ENCODE results near the gene THSD7A. TPM values are rescaled to one million over a fixed set of nuclear protein-coding genes. Genes with fewer than 3 reads are reported as not detected.

THSD7A gene
- polyA plus RNA-seq, 1 donor from 2014 or later, result 18.5 TPM

DNA sequence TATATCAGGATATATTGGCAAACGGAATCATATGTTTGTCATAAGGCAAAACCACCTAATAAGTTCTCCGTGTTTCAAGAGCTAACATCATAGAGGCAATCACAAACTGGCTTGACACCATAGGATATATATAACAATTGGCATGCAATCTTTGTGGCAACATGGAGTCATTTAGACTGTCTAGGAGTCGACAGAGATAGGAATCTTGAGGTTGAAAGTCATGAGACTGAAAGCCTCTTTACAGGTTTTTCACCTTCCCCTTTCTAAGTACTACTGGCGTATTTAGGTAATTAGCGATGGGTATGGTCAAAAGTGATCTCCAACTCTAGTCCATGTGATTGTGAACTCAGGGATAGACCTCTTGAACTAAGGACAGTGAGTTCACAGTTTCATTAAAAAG lies 63.7 kb downstream of the THSD7A start:
- Histone ChIP-seq H4K20me1 (ENCODE audit: insufficient read depth) (no peaks in the 10 kb centered on the region), H2AFZ (ENCODE audit: low read depth, low read length) (no peak overlapping the region), H3K9me3 (ENCODE audit: low read length) (no peaks in the 10 kb centered on the region), H3K4me2 (ENCODE audit: low read length) (no peak overlapping the region), H3K36me3 (ENCODE audit: insufficient read depth, low read length) (no peaks in the 10 kb centered on the region), H3K4me3 (ENCODE audit: low read length) (no peak overlapping the region), H3K79me2 (replicated peaks; ENCODE audit: insufficient read depth, low read length) (no peaks in the 10 kb centered on the region), H3K9me2 (ENCODE audit: insufficient read depth, low read length) (no peaks in the 10 kb centered on the region), H3F3A (ENCODE audit: insufficient read depth, low read length, poor library complexity, severe bottlenecking) (no peaks in the 10 kb centered on the region), H3K9ac (ENCODE audit: low read length) (no peak overlapping the region), H3K27ac (ENCODE audit: low read length) (no peak overlapping the region), H3K27me3 (ENCODE audit: insufficient read depth, low read depth, low read length) (no peaks in the 10 kb centered on the region)
- TF ChIP-seq EZH2 (IDR thresholded peaks at IDR 0.05; ENCODE audit: borderline replicate concordance, insufficient read depth, low read length, poor library complexity, severe bottlenecking), result no peak
- TF ChIP-seq, protein P1, sequence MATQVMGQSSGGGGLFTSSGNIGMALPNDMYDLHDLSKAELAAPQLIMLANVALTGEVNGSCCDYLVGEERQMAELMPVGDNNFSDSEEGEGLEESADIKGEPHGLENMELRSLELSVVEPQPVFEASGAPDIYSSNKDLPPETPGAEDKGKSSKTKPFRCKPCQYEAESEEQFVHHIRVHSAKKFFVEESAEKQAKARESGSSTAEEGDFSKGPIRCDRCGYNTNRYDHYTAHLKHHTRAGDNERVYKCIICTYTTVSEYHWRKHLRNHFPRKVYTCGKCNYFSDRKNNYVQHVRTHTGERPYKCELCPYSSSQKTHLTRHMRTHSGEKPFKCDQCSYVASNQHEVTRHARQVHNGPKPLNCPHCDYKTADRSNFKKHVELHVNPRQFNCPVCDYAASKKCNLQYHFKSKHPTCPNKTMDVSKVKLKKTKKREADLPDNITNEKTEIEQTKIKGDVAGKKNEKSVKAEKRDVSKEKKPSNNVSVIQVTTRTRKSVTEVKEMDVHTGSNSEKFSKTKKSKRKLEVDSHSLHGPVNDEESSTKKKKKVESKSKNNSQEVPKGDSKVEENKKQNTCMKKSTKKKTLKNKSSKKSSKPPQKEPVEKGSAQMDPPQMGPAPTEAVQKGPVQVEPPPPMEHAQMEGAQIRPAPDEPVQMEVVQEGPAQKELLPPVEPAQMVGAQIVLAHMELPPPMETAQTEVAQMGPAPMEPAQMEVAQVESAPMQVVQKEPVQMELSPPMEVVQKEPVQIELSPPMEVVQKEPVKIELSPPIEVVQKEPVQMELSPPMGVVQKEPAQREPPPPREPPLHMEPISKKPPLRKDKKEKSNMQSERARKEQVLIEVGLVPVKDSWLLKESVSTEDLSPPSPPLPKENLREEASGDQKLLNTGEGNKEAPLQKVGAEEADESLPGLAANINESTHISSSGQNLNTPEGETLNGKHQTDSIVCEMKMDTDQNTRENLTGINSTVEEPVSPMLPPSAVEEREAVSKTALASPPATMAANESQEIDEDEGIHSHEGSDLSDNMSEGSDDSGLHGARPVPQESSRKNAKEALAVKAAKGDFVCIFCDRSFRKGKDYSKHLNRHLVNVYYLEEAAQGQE (IDR thresholded peaks at IDR 0.05; ENCODE audit: borderline replicate concordance), result no peak
- no peak for TF ChIP-seq MXI1 (conservative IDR thresholded peaks at IDR 0.05; ENCODE audit: poor library complexity, severe bottlenecking)
- no peak for TF ChIP-seq RAD21 (conservative IDR thresholded peaks at IDR 0.05)
- TF ChIP-seq EP300 (conservative IDR thresholded peaks at IDR 0.05; ENCODE audit: poor library complexity, severe bottlenecking), result no peak
- no peak for TF ChIP-seq SMC3 (conservative IDR thresholded peaks at IDR 0.05; ENCODE audit: poor library complexity)
- no peak for TF ChIP-seq POLR2AphosphoS5 (IDR thresholded peaks at IDR 0.05)
- TF ChIP-seq, protein P2, sequence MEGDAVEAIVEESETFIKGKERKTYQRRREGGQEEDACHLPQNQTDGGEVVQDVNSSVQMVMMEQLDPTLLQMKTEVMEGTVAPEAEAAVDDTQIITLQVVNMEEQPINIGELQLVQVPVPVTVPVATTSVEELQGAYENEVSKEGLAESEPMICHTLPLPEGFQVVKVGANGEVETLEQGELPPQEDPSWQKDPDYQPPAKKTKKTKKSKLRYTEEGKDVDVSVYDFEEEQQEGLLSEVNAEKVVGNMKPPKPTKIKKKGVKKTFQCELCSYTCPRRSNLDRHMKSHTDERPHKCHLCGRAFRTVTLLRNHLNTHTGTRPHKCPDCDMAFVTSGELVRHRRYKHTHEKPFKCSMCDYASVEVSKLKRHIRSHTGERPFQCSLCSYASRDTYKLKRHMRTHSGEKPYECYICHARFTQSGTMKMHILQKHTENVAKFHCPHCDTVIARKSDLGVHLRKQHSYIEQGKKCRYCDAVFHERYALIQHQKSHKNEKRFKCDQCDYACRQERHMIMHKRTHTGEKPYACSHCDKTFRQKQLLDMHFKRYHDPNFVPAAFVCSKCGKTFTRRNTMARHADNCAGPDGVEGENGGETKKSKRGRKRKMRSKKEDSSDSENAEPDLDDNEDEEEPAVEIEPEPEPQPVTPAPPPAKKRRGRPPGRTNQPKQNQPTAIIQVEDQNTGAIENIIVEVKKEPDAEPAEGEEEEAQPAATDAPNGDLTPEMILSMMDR (IDR thresholded peaks at IDR 0.05; ENCODE audit: poor library complexity, severe bottlenecking), result no peak
- TF ChIP-seq TAF1 (IDR thresholded peaks at IDR 0.05; ENCODE audit: low read depth), result no peak

DNA sequence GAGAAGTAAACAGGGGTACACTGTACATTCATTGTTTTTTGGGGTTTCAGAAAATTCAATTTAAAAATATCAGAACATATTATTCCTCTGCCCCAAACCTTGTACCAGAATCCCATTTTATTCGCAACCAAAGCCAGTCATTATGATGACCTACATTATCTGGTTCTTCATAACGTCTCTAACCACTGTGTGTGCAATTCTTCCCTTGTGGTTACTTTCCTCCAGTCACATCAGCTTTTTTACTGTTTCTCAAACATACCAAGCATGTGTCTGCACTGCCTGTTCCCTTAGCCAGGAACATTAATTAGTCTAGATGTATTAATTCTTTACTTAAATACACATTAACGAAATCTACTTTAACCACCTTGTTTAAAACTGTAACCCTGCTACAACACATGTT lies 64.8 kb downstream of the THSD7A start:
- no peaks in the 10 kb centered on the region for H3K79me2 ChIP-seq (replicated peaks; ENCODE audit: insufficient read depth, low read length)
- H4K20me1 ChIP-seq (ENCODE audit: insufficient read depth), result no peaks in the 10 kb centered on the region
- no peaks in the 10 kb centered on the region for H3K9me3 ChIP-seq (ENCODE audit: low read length)
- no peaks in the 10 kb centered on the region for H3K36me3 ChIP-seq (ENCODE audit: insufficient read depth, low read length)
- no peaks in the 10 kb centered on the region for H3K27me3 ChIP-seq (ENCODE audit: insufficient read depth, low read depth, low read length)
- no peak for TF ChIP-seq POLR2AphosphoS5 (IDR thresholded peaks at IDR 0.05)
- TF ChIP-seq EZH2 (IDR thresholded peaks at IDR 0.05; ENCODE audit: borderline replicate concordance, insufficient read depth, low read length, poor library complexity, severe bottlenecking), result no peak
- TF ChIP-seq, protein P1 (IDR thresholded peaks at IDR 0.05; ENCODE audit: borderline replicate concordance), result no peak
- TF ChIP-seq SMC3 (conservative IDR thresholded peaks at IDR 0.05; ENCODE audit: poor library complexity), result no peak
- TF ChIP-seq, protein P2 (IDR thresholded peaks at IDR 0.05; ENCODE audit: poor library complexity, severe bottlenecking), result no peak
- TF ChIP-seq MXI1 (conservative IDR thresholded peaks at IDR 0.05; ENCODE audit: poor library complexity, severe bottlenecking), result no peak
- no peak for TF ChIP-seq EP300 (conservative IDR thresholded peaks at IDR 0.05; ENCODE audit: poor library complexity, severe bottlenecking)
- TF ChIP-seq TAF1 (IDR thresholded peaks at IDR 0.05; ENCODE audit: low read depth), result no peak
- TF ChIP-seq RAD21 (conservative IDR thresholded peaks at IDR 0.05), result no peak
- H3K9ac ChIP-seq (ENCODE audit: low read length), result no peak overlapping the region
- no peak overlapping the region for H3K4me3 ChIP-seq (ENCODE audit: low read length)
- H3K9me2 ChIP-seq (ENCODE audit: insufficient read depth, low read length), result no peaks in the 10 kb centered on the region
- no peaks in the 10 kb centered on the region for H3F3A ChIP-seq (ENCODE audit: insufficient read depth, low read length, poor library complexity, severe bottlenecking)
- no peak overlapping the region for H3K4me2 ChIP-seq (ENCODE audit: low read length)
- H3K27ac ChIP-seq (ENCODE audit: low read length), result no peak overlapping the region
- H2AFZ ChIP-seq (ENCODE audit: low read depth, low read length), result no peak overlapping the region
